Measurements from ENCODE around the gene FAM168A. TPM values are rescaled to one million over a fixed set of nuclear protein-coding genes. Genes with fewer than 3 reads are reported as not detected.

FAM168A gene
- total and polyA plus RNA-seq, 2 of the 8 experiments (the other 6 are each of a cell fraction or from before 2014, with no cell fraction given) = 17.1 to 21.6 TPM

DNA sequence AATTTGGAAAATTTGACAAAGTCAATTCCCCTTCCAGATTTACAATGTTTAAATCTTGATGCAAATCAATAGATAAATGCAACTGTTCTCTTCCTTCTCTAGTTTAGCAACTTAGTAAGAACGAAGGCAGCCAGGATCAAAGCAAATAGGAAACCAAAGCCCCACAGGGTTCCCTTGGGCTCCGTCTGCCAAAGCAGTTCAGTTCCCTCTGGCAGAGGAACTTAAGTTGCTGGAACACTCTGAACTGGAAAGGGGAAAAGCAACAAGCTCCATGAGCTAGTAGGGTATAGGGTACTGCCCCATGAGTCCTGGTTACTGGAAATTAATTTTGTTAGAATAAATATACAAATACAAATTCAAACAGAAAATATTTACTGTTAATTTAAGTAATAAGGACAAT lies 130.4 kb downstream of the FAM168A start (continued):
- TF ChIP-seq TEAD4 (IDR thresholded peaks at IDR 0.05; ENCODE audit: low read depth, low read length) (no peak), POLR2AphosphoS5 (IDR thresholded peaks at IDR 0.05; ENCODE audit: low read depth, low read length) (no peak), MAFK (IDR thresholded peaks at IDR 0.05; ENCODE audit: low read depth, low read length) (no peak), JUN (IDR thresholded peaks at IDR 0.05; ENCODE audit: low read depth, low read length) (no peak), BCL11A (IDR thresholded peaks at IDR 0.05; ENCODE audit: low read depth in 2 of 2, low read length in 2 of 2) (no peak), RXRA (IDR thresholded peaks at IDR 0.05; ENCODE audit: insufficient read depth, low read depth, low read length) (no peak)

Data from H1 (cell line).